ENCODE data around the gene ZFP36L1.

- TF ChIP-seq CTCF (conservative IDR thresholded peaks at IDR 0.05; ENCODE audit: low read length) = no peak
- no peak for TF ChIP-seq EZH2phosphoT487 (IDR thresholded peaks at IDR 0.05; ENCODE audit: borderline replicate concordance)
These were observed 777 bp downstream of the ZFP36L1 start for GRCh38 chr14:68791902-68792677.

Data from Loucy (cell line).